ENCODE measurements around the gene ZNF362.
"Not testable (repeated sequence)": the region's sequence is repeated elsewhere in the genome, so short reads cannot be mapped to it uniquely, and the experiment has no call there.

ZNF362 gene

GRCh38 chr1:33256471-33257206 lies at the start of gene ZNF362:
TSS of gene ZNF362 (plus strand) at chr1:33256492. CDS start at chr1:33270575, 14,083 bp downstream.
- peak; percentile 53 for DNase-seq

GRCh38 chr1:33211972-33212371 lies 44.3 kb upstream of the ZNF362 start:
- DNase-seq: no peak

- peak; percentile 40 for DNase-seq
Observed at GRCh38 chr1:33219886-33220661, 36.2 kb upstream of the ZNF362 start.

DNA sequence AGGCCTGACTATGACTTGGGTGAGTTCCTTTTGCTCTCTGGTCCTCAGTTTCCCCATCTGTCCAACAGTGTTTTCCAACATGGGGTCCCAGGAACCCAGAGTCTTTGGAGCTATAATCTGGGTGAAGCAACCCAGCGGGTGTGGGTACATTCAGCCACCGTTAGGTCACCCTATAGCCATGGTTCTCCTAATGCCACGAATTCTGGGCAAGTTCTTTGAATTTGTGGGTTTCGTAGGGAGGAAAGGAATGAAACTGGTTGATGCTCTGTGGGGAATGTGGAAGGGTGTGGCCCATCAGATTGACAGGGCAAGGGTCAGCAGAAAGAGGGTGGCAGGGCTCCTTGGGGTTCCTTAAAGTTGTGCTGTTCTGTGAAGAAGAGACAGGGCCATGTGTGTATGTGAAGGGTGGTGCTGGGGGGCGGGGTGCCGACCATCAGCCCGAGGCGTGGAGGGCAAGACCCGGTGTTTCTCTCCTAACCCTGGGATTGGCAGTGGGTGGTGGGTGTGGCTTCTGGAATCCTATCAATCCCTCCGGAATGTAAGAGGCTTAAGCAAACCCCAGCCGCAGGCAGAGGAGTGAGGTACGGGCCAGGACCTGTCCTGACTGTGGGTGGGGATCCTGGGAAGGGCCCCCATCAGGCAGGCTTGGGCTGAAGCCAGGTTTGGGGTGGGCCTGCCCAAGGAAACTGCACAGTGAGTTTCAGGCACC lies 35.5 kb upstream of the ZNF362 start:
- DNase-seq: no peak

- no peak for DNase-seq
Observed at GRCh38 chr1:33221385-33221758, 34.9 kb upstream of the ZNF362 start.

- DNase-seq: no peak
Observed at GRCh38 chr1:33222381-33222780, 33.9 kb upstream of the ZNF362 start.

- DNase-seq: no peak
Observed at GRCh38 chr1:33224166-33224707, 32.1 kb upstream of the ZNF362 start.

DNA sequence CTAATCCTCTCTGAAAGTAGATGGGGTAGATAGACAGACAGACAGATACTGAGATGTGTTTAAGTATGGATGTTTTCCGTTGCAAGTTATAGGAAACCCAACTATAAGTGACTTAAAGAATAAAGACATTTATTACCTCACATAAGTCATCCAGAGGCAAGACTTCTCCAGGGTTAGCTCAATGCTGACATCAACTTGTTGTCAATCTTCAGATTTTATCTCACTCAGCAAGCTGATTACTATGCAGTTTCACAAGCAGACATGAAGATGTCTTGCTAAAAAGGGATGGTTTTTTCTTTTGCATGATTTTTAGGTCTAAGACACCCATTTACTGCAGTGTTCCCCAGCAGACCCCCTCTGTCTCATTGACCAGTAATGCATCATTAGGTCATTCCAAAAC lies 30.7 kb upstream of the ZNF362 start:
- DNase-seq: no peak

GRCh38 chr1:33228935-33229487 lies 27.3 kb upstream of the ZNF362 start:
- peak; percentile 9 for DNase-seq

GRCh38 chr1:33231166-33231565 lies 25.1 kb upstream of the ZNF362 start:
- no peak for DNase-seq

DNA sequence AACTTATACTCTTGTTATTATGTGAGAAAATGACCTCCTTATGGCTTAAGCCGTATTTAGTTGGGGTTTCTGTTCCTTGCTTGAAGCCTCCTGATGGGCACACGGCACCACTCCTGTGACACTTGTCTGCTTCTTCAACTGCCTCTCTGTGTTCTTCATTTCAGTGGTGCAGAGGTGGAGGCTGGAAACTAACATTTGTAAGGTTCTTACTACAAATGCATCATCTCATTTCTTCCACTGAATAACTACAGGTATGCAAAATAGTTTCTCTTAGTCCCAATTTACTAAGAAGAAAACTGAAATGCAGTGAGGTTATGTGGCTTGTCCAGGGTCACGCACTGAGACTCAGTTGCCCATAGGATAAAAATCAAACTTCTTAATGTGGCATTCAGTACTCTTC lies 23.6 kb upstream of the ZNF362 start:
- no peak for DNase-seq

GRCh38 chr1:33234131-33234530 lies 22.2 kb upstream of the ZNF362 start:
- DNase-seq: no peak

- DNase-seq: no peak
Observed at GRCh38 chr1:33234588-33234990, 21.7 kb upstream of the ZNF362 start.

DNA sequence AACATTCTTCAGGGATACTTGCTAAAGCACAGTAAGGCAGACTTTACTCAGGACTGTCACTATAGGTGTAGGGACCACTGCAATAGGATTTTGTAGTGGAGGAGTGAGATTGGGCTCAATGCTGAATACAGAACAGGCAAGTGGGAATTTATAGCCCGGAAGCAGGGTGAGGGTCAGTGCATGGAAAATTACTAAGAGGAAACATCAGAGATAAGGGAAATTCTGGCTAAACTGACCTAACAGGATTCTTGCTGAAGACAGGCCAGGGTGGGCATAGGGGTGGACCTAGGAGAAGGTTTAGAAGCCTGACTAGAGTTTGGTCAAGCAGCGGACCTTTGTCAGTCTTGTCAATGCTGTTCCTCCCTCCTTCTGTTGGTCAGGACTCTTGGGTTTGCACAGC lies 20.8 kb upstream of the ZNF362 start:
- DNase-seq: no peak

DNA sequence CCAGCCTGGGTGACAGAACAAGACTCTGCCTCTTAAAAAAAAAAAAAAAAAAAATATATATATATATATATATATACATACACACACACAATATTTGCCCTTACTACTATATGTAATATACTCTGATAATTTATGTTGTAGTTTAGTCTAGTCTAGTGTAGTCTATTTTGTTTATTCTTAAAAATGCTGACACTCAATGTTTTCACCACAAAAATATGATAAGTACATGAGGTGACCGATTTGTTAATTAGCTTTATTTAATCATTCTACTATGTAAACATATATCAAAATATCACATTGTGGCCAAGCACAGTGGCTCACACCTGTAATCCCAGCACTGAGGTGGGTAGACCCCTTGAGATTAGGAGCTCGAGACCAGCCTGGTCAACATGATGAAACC lies 19.8 kb upstream of the ZNF362 start:
- DNase-seq: no peak

- DNase-seq: no peak
Observed at GRCh38 chr1:33237579-33237978, 18.7 kb upstream of the ZNF362 start.

- not testable (repeated sequence) for DNase-seq
Observed at GRCh38 chr1:33238194-33238724, 18.0 kb upstream of the ZNF362 start.

GRCh38 chr1:33239410-33239809 lies 16.9 kb upstream of the ZNF362 start:
- DNase-seq: not testable (repeated sequence)

- DNase-seq: no peak
Observed at GRCh38 chr1:33241866-33242265, 14.4 kb upstream of the ZNF362 start.

DNA sequence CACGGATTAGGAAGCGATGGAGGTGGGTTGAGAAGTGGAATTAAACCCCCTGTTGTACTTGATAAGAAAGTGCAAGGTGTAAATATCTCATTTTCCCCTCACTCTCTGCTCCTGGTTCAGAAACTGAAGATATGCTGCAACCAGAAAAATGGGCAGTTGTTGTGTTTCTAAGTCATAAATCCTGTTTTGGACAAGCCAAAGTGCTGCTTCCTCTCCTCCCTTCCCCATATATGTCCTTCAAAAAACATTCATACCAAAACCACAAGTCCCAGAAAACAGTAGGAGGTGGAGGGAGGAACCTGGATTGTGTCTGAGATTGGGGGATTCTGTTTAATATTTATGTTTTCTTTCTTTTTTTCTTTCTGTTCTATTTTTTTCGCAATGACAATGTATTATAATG lies 13.6 kb upstream of the ZNF362 start:
- no peak for DNase-seq

GRCh38 chr1:33244143-33244808 lies 12.0 kb upstream of the ZNF362 start:
- DNase-seq: peak; percentile 34

DNA sequence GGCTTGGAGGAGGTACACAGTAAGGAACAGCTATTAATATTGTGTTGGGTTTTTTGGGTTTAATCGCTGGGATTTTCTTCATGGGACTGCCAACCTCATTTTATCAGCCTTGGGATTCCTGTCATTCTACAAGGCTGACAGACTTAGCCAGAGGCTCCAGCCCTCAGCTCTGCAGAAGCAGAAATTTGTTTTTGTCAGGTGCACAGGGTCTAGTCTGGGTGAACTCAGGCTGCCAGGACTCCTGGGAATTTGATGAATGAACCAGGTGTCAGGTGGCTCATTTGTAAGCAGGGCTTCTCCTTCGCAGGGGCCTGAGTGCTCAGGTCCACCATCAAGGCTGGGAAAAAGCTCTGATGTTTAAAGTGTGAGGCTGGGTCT lies 11.5 kb upstream of the ZNF362 start:
- no peak for DNase-seq

Data from T1000 (cell line).